Ovary (tissue), 3 donors: ENCODE data around the gene KLHL22.

Experiments used
- CTCF ChIP-seq, 3 donors: fragments of 450-650 bp in 2 of 3; fragments of 200-600 bp in 1 of 3; IDR thresholded peaks; one replicate each; pipeline versions ENCODE4 v1.5.1 to v1.8.0; 2016 to 2022; ENCODE audit warnings: antibody characterized with exemption in 3 of 3, mild to moderate bottlenecking in 1 of 3
- EP300 ChIP-seq: sonication (generic); formaldehyde crosslinking; IDR thresholded peaks from one replicate; pipeline ENCODE4 v1.6.1; 2017; ENCODE audit warnings: antibody characterized with exemption
- donor health status: DM: no; HTN: no; CAD: no.

GRCh38 chr22:20450551-20450906 is 45.1 kb downstream of the KLHL22 start:
- no peak for TF ChIP-seq EP300
- no peak for TF ChIP-seq CTCF (IDR thresholded peaks at IDR 0.05)
